Stimulated activated CD4-positive, alpha-beta T cell treated with anti-CD3 and anti-CD28 coated beads, Interleukin-4, amount 100 ng/mL, for 24 hours (primary cell): Measurements from ENCODE around the gene PIGL.
"Not testable (repeated sequence)": the region's sequence is repeated elsewhere in the genome, so short reads cannot be mapped to it uniquely, and the experiment has no call there.

Source experiments
- DNase-seq: peaks from one replicate; pipeline ENCODE4 v3.0.0-alpha.2; 2020

The PIGL gene

DNA sequence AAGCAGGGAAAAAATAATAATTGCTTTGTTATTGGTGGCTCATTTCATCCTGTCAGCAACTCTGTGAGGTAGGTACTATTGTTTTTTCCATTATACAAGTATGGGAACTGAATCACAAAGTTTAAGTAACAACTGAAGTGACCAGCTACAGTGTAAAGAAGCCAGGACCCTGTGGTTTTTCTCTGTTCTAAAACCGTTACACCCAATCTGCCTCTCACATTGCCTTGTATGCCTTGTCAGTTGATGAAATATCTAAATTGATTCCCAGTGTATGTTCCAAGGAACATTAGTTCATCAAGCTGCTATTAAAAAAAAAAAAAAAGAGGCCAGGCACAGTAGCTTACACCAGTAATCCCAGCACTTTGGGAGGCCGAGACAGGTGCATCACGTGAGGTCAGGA lies 5.4 kb downstream of the PIGL start:
- no peak for DNase-seq

DNA sequence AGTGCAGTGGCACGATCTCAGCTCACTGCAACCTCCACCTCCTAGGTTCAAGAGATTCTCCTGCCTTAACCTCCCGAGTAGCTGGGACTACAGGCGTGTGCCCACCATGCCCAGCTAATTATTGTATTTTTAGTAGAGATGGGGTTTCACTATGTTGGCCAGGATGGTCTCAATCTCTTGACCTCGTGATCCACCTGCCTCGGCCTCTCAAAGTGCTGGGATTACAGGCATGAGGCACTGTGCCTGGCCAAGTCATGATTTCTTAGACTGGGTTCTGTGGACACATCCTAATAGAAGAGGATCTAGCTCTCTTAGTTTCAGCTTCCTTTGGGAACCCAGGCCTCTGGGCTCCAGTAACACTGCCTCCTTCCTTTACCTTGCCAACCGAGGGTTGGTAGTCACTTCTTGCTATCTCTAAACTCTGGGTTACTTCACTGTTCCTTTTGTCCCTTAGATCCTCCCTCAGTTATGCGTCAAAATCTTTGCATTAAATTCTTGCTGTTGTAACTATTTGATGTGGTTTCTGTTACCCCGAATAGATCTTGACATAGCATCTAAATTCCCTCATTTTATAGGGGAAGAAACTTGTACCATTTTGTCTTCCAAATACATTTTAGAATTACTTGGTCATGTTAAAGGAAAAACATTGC lies 13.0 kb downstream of the PIGL start:
- not testable (repeated sequence) for DNase-seq

DNA sequence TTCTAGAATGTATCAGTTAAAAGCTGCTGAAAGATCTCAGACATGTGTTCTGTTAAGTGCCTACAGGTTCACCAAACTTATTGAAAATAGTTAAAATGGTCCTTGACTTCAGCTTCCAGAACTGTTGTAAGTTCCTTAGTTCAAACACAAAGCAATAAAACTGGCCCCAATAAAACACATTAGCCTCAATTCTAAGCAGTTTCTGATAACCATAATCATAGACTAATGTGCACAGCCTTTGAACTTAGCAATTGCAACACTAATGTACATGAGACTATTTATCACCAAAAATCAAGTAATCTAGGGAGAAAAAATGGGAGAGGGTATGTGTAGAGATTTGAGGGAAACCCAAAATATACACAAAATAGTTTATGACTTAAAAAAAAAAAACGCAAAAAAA lies 15.4 kb downstream of the PIGL start:
- DNase-seq, result no peak

DNA sequence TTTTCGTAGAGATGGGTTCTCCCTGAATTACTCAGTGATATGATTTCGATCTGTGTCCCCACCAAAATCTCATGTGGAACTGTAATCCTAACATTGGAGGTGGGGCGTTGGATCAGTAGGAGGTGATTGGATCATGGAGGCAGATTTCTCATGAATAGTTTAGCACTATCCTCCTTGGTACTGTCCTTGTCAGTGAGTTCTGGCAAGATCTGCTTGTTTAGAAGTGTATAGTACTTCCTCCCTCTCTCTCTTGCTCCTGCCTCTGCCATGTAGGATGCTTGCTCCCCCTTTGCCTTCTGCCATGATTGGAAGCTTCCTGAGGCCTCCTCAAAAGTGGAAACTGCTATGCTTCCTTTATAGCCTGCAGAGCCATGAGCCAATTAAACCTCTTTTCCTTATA lies 22.9 kb downstream of the PIGL start:
- no peak for DNase-seq

DNA sequence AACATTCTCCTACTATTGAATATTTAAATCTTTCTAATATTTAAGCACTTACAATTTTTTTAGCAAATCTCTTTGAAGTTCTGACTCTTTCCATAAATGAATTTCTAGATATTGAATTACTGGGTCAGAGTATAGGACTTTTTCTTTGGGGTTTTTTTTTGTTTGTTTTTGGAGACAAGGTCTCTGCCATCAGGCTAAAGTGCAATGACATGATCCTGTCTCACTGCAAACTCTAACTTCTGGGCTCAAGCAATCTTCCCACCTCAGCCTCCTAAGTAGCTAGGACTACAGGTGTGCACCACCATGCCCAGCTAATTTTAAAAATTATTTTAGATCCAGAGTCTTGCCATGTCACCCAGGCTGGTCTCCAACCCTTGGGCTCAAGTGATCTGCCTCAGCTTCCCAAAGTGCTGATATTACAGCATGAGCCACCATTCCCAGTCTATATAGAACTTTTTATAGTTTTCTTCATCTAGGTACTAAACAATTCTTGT lies 24.9 kb downstream of the PIGL start:
- DNase-seq, result no peak

DNA sequence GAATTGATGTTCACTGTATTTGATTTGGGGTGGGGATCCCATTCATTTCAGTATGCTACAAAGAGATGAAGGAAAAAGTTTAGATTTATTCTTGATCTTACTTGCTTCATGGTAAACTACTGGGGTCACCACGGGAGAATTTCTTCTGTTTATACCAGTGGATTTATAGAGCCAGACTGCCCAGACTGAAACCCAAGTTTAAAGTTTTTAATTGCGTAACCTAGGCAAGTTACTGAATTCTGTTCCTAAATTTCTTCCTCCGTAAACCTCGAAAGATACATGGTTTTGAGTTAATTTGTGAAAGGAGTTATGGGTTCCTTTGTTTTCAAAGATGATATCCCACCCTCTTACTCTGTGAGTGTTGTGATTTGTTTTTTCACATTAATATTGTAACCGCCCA lies 26.4 kb downstream of the PIGL start:
- DNase-seq, result no peak

DNA sequence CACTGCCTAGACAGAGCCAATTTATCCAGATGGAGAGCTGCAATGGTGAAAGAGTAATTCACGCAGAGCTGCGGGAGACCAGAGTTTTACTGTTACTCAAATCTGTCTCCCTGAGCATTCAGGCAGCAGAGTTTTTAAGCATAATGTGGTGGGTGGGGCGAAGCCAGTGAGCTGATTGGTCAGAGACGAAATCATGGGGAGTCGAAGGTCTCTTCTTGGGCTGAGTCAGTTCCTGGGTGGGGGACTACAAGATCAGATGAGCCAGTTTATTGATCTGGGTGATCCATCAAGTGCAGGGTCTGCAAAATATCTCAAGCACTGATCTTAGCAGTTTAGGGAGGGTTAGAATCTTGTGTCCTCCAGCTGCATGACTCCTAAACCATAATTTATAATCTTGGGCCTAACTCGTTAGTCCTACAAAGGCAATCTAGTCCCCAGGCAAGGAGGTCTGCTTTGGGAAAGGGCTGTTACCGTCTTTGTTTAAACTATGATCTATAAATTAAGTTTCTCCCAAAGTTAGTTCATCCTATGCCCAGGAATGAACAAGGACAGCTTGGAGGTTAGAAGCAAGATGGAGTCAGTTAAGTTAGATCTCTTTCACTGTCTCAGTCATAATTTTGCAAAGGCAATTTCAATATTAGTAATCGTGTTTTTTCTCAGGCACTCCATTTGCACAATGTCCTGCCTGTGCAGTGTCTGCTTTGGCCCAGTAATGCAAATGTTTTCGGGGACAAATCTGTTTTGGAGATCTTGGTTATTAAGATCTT lies 27.0 kb downstream of the PIGL start:
- DNase-seq, result no peak

DNA sequence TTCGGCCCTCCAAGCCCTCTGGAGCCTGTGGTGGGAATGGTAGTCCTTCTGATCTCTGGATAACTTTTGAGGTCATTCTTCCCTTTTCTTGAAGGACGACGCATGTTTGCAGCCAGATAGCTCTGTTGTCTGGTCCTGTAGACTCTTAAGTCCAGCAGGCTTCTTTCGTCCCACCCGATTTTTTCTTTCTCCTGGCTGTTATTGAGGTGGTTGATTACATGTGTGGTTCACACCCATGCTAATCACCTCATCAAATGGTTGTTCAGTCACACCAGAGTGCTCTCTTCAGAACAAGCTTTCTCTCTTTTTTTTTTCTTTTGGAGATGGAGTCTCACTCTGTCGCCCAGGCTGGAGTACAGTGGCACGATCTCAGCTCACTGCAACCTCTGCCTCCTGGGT lies 30.6 kb downstream of the PIGL start:
- DNase-seq, result no peak

DNA sequence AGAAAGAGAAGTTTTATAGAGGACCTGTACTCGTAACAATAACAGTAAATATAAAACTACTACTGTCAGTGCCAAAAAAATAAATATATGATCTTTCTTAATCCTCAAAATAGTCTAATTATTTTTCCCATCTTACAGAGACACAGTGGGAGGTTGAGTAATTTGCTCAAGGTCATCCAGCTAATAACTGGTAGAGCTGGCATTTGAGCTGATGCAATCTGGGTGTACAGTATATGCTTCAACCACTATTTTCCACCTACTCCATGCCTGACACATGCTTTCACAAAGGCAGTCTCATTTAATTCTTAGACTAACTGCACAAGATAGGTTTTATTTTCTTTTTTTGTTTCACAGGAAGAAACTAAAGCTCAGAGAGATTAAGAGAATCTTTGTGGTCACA lies 33.6 kb downstream of the PIGL start:
- DNase-seq, result no peak

DNA sequence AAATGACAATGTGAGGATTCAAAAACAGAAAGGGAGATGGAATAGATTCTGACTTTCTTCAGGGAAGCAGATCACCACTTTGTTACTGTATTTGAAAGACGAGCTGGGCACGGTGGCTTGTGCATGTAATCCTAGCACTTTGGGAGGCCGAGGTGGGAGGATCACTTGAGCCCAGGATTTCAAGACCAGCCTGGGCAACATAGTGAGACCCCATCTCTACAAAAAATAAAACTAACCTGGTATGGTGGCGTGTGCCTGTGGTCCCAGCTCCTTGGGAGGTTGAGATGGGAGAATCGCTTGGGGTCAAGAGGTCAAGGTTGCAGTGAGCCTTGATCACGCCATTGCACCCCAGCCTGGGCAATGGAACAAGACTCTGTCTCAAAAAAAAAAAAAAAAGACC lies 34.0 kb downstream of the PIGL start:
- DNase-seq, result no peak

DNA sequence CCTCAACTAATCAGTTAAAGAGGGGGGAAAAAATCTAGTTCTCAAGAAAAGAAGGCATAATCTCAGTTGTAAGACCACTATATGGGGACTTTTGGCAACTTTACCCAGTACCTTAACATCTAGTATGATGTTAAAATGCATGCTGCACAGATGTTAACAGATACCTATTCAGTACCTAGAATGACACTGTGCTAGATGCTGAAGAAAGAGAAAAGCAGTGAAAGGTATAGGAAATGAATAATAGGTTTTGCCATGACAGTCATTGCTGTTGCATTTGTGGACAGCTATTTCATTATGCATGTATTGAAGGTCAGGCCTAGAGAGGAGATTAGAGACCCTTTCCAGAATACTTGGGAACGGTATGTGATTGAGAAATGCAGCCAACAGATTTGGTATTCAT lies 34.5 kb downstream of the PIGL start:
- DNase-seq, result no peak

DNA sequence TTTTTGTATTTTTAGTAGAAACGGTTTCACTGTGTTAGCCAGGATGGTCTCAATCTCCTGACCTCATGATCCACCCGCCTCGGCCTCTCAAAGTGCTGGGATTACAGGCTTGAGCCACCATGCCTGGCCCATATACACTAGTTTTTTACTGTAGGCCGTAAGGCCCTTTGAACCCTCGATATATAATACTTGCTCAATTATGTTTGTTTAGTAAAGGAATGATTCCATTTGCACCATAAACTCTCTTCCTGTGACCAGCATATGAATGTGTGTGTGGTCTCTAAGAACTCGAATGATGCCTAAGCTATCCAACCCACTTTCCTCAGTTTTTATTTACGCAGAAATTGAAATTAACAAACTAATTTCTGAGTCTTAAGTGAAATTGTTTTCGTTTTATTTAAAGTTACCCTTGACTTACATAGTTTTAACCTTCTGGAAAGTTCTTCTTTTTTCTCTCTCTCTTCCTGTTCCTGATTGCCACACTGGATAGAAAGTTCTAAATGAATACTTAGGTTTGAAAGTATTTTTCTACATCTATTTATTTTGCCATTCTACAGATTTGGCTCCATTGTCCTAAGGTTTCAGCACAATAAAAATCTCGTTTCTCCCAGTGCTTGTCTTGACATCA lies 37.9 kb downstream of the PIGL start:
- no peak for DNase-seq

DNA sequence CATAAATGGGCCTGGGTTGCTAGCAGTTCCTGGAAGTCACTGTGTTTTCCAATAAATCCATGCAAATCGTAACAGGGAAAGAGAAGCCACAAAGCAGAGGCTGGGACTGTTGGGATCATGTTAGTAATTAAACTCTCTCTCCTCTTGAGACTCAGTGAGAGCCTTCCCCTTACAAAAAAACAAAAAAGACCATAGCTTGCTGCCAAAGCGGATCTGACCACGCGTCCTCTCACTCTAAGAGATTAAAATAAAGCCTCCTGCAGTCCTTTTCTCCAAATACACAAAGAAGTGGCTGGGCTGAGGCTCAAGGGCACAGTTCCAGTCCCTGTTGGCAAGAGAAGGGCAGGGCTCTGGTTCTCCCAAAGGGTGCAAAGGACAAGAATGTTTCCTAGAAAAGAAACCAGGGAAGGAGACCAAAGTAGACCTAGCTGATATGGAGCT lies 38.5 kb downstream of the PIGL start:
- no peak for DNase-seq

DNA sequence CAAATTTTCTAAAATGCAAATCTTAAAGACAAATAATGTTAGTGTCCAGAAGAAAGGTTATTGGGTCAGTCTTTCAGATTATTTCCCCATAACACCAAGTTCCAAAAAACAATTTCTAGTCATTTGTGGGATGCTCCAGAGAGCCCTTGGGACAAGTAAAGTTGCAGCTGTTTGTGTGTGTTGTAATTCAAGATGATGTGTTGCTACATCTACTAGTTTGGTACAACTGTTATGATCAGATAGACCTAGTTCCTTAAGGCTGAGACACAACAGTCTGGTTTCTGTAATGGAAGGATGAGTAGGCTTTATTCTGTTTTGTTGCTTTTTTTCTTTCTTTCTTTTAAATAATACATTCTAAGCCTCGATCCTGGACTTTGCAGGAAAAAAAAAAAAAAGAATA lies 41.9 kb downstream of the PIGL start:
- no peak for DNase-seq

DNA sequence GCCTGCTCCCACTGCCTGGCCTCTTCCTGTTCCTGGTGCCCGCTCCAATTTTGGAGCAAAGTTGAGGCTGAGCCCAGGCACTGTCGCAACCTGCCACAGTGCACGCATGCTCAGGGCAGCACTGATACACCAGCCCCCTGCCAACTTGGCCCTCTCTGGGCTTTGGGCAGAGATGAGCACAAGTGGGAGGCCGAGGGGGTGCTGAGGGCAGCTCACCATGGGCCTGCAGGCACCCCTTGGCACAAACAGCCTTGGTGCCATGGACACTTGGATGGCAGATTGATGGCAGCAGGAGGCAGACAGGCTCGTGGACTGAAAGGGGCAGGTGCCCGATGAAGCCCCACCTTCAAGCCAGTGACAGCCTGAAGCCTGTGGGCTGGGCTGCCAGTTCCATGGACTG lies 42.9 kb downstream of the PIGL start:
- DNase-seq, result no peak

DNA sequence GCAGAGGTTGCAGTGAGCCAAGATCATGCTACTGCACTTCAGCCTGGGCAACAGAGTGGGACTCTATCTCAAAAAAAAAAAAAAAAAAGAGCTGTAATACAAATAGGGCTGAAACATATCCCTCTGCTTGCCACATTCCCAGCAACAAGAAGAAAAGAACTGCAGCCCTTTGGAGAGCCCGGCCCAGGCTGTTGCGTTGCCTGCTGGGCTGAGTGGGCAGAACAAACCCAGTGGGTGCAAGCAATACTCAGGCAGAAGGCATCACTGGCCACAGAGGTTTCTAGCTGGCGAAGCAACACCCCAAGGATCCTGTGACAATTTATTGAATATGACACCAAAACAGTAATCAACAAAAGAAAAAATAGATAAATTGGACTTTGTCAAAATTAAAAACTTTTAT lies 44.0 kb downstream of the PIGL start:
- DNase-seq, result no peak

DNA sequence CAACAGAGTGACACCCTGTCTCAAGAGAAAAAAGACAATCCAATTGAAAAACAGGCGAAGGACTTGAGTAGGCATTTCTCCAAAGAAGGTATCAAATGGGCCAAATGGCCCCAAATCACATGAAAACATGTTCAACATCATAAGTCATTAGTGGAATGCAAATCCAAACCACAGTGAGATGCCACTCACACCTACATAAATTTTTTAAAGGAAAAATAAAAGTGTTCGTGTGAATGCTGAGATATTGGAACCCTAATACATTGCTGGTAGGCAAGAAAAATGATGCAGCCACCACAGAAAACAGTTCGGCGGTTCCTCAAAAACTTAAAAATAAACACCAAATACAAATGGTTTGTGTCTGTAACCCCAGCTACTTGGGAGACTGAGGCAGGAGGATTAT lies 45.2 kb downstream of the PIGL start:
- no peak for DNase-seq

DNA sequence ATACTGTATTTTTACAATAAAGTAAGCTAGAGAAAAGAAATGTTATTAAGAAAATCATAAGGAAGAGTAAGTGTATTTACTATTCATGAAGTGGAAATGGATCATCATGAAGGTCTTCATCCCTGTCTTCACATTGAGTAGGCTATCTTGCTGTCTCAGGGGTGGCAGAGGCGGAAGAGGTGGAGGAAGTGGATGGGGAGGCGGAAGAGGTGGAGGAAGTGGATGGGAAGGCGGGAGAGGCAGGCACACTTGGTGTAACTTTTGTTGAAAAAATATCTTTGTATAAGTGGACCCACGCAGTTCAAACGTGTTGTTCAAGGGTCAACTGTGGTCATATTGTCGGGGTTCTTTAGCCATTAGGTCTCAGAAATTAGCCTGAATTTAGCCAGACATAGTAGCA lies 50.2 kb downstream of the PIGL start:
- DNase-seq, result no peak

DNA sequence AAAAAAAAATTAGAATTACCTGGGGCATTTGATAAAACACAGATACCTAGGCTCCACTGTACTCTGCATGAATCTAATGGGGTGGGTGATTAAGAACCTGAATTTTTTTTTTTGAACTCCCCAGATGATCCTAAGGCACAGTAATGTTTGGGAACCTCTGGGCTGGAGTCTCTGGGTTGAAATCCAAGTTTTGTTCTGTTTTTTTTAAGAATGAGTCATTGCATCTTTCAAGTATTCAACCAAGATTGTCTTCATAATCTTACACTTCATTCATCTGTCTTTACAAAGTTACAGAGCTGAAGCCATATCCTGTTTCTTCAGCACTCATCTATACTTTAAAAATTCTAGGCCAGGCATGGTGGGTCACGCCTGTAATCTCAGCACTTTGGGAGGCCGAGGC lies 52.6 kb downstream of the PIGL start:
- DNase-seq, result no peak

DNA sequence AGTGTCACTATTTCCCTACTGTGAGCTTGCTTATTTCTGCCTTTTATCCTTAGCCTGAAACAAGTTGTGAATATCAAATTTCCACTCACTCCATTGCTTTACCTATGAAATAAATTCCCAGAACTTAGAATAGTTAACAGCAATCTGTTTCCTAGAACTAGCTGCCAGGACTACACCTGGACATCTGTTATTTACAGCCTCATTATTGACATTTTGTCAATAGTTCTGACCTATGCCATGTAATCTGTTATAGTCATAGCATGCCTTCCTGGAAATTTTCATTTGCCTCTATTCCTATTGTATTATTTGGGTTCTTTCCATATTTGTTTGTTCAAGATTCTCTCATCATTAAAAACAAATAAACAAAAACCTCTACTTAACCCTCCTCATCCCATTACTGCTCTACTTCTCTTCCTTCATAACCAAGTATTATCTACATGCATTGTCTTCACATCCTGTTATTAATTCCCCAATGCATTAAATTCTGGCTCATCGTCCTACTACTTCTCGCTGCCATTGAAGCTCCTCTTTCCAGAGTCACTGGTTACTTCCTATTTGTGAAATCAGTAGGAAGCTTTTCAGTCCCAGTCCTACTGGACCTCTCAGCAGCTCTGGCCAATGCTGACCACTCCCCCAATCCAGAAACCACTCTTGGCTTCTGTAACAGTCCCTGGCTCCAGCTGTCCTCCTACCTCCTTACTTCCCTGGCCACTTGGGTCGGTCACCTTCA lies 55.3 kb downstream of the PIGL start:
- no peak for DNase-seq

DNA sequence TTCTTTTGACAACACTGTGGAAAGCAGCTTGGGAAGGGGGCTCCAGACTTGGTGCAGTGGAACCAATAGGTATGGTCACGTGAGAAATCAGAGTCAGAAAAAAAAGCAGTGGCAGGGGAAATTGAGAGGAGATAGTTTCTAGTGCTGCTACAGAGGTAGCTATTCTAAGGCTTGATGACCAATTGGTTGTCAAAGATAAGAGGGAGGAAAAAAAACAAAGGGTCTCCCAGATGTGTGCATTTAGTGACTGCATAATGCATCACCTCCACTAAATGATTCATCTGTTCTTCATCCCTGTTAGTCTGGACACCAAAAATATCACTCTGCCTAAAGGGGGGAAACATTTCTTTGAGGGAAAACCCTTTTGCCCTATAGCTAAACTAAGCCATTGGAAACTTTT lies 56.5 kb downstream of the PIGL start:
- no peak for DNase-seq

DNA sequence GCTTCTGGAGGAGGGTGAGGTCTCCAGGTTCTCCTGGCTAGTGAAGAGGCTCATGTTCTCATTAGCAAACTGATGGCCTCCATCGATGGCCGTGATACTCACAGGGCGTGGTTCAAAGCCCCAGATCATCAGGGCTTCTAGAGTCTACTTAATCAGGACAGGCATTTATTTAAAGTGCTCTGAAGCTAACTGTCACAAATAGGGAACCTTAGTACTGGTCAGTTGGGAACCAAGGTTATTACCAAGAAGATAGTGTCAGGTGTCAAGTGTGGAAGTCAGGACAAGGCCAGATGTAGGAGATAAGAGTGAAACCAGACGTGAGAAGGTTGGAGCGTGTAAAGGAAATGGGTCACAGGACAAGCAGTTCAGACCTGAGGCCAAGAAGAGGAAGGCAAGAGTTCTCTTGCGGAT lies 56.9 kb downstream of the PIGL start:
- no peak for DNase-seq

DNA sequence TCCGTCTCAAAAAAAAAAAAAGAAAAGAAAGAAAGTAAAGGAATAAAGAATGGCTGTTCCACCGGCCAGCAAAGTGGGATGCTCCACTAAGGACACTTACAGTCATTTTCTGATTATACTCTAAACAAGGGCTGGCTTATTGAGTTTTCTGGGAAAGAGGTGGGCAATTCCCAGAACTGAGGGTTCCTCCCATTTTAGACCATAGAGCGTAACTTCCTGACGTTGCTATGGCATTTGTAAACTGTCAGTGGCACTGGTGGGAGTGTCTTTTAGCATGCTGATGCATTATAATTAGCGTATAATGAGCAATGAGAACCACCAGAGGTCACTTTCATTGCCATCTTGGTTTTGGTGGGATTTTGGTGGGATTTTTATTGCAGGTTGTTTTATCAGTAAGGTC lies 58.0 kb downstream of the PIGL start:
- no peak for DNase-seq

DNA sequence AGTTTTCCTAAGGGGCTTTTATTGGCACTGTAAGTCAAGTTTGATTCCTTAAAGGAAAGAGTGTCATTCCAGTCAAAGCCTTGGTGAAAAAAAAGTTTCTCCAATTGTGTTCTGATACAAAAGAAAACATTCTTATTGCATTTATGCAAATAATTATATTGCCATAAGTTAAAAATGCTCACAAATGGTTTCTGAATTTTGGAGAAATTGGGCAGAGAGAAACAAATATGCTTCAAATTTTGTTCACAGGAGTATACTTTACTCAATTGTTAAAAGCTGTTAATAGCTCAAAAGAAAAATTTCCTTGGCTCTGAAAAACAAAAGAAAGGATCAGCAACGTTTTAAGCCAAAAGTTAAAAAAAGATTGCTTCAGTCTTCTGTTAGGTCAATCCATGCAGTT lies 60.2 kb downstream of the PIGL start:
- no peak for DNase-seq
